ENCODE data around the gene DCBLD1. TPM values are rescaled to one million over a fixed set of nuclear protein-coding genes. Genes with fewer than 3 reads are reported as not detected.

Gene DCBLD1
- polyA plus RNA-seq, 3 donors = 2.9 to 3.3 (median 3.1) TPM

DNA sequence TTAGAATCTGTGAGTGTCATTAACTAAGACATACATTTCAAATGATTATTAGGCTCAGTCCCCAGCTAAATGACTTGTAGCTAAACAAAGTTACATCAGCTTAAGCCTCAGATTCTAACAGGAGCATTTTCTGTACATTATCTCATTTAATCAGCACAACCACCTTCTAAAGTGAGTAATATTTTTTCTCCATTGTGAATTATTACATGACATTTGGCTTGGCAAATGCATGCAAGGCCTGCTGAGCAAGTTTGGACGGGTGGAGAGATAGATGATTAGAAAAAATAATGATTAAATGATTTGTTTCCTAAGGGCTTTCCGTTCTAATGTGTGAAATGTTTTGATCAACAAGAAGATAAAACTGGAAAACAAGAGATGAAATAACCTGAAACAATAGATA, 20.7 kb downstream of the DCBLD1 start:
- Histone ChIP-seq H3K36me3 (replicated peaks in 1 of 2; ENCODE audit: control insufficient read depth in 1 of 2, insufficient read depth in 2 of 2, low read length in 2 of 2) (no peaks in the 10 kb centered on the region), H3K4me2 (replicated peaks; ENCODE audit: extremely low read depth, low read length, poor library complexity, severe bottlenecking) (no peak overlapping the region), H4K20me1 (ENCODE audit: insufficient read depth, low read length) (no peaks in the 10 kb centered on the region), H3K9ac (ENCODE audit: insufficient read depth, low read length, poor library complexity, severe bottlenecking) (no peak overlapping the region), H3K79me2 (ENCODE audit: insufficient read depth, low read length) (no peaks in the 10 kb centered on the region), H3K27me3 (ENCODE audit: control insufficient read depth in 2 of 2, insufficient read depth in 2 of 2, low read length in 2 of 2) (no peaks in the 10 kb centered on the region), H3K9me3 (replicated peaks in 1 of 2; ENCODE audit: control insufficient read depth in 1 of 2, insufficient read depth in 1 of 2, low read length in 2 of 2) (no peaks in the 10 kb centered on the region), H3K4me3 (replicated peaks in 1 of 3; ENCODE audit: low read depth in 2 of 3, low read length in 3 of 3) (no peak overlapping the region), H2AFZ (ENCODE audit: insufficient read depth, low read depth, low read length, poor library complexity, severe bottlenecking) (no peak overlapping the region), H3K27ac (ENCODE audit: low read depth in 1 of 2, low read length in 2 of 2) (no peak overlapping the region), H3K4me1 (ENCODE audit: control insufficient read depth in 1 of 2, insufficient read depth in 2 of 2, low read length in 2 of 2) (peaks cover 5 to 8% of the 10 kb centered on the region in 2 donors)
- Mint-ChIP-seq H3K27me3 (ENCODE audit: low read depth in 3 of 3) (peaks cover 0 to 3% (median 0%) of the 10 kb centered on the region in 3 donors), H3K4me3 (no peak overlapping the region), H3K36me3 (peaks cover 3 to 10% of the 10 kb centered on the region in 2 donors), H3K9me3 (no peaks in the 10 kb centered on the region), H3K27ac (no peak overlapping the region), H3K4me1 (peaks cover 24% of the 10 kb centered on the region)
- intact Hi-C loops (cut with micrococcal nuclease) = no loop called here
- TF ChIP-seq CTCF (IDR thresholded peaks at IDR 0.05) = no peak
- WGBS (ENCODE audit: insufficient coverage) = no CpG with 5 or more reads among the region's 2 CpGs
- no peak for DNase-seq

DNA sequence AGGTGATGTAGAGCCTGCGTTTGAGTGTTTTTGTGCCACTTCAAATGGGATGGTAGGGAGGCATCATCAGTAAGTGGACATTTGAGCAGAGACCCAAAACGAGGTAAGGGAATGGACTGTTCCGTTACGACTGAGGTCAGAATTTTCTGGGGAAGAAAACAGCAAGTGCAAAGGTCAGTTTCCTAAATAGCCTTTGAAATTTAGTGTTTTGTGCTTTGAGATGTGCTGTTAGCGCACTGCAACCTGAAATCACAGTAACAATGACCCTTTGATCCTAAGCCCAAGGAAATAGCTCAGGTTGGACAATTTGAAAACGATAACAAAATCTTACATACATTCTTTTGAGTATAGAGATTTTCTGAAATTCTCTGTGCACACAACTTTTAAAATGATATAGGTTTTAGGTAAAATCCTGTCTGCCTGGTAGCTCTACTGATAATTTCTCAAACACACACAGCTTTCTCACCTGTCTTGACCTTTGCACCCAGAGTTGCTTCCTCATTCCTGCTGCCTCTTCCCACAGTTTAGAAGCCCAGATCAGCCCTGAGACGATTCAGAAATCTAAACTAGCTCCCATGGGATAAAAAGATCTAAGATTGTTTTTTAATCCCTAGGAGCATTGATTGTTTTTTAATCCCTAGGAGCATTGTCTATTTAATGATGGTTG, 22.1 kb downstream of the DCBLD1 start:
- H3K4me1 ChIP-seq (ENCODE audit: control insufficient read depth in 1 of 2, insufficient read depth in 2 of 2, low read length in 2 of 2) = no peaks in the 10 kb centered on the region
- H3K4me2 ChIP-seq (replicated peaks; ENCODE audit: extremely low read depth, low read length, poor library complexity, severe bottlenecking) = no peak overlapping the region
- H4K20me1 ChIP-seq (ENCODE audit: insufficient read depth, low read length) = no peaks in the 10 kb centered on the region
- intact Hi-C loops (cut with micrococcal nuclease) = no loop called here
- no peak overlapping the region for H3K9ac ChIP-seq (ENCODE audit: insufficient read depth, low read length, poor library complexity, severe bottlenecking)
- Mint-ChIP-seq H3K4me3 (no peak overlapping the region), H3K27ac (no peak overlapping the region), H3K9me3 (no peaks in the 10 kb centered on the region), H3K4me1 (peaks cover 17% of the 10 kb centered on the region), H3K36me3 (peaks cover 3 to 12% of the 10 kb centered on the region in 2 donors), H3K27me3 (ENCODE audit: low read depth in 3 of 3) (peaks cover 0 to 4% (median 3%) of the 10 kb centered on the region in 3 donors)
- no peaks in the 10 kb centered on the region for H3K79me2 ChIP-seq (ENCODE audit: insufficient read depth, low read length)
- TF ChIP-seq CTCF (IDR thresholded peaks at IDR 0.05) = no peak
- 89% methylated on average over 5 of the region's 7 CpGs for WGBS (ENCODE audit: insufficient coverage)
- no peaks in the 10 kb centered on the region for H3K9me3 ChIP-seq (replicated peaks in 1 of 2; ENCODE audit: control insufficient read depth in 1 of 2, insufficient read depth in 1 of 2, low read length in 2 of 2)
- no peak overlapping the region for H3K27ac ChIP-seq (ENCODE audit: low read depth in 1 of 2, low read length in 2 of 2)
- no peak overlapping the region for H3K4me3 ChIP-seq (replicated peaks in 1 of 3; ENCODE audit: low read depth in 2 of 3, low read length in 3 of 3)
- DNase-seq = no peak
- no peaks in the 10 kb centered on the region for H3K27me3 ChIP-seq (ENCODE audit: control insufficient read depth in 2 of 2, insufficient read depth in 2 of 2, low read length in 2 of 2)
- H3K36me3 ChIP-seq (replicated peaks in 1 of 2; ENCODE audit: control insufficient read depth in 1 of 2, insufficient read depth in 2 of 2, low read length in 2 of 2) = no peaks in the 10 kb centered on the region
- no peak overlapping the region for H2AFZ ChIP-seq (ENCODE audit: insufficient read depth, low read depth, low read length, poor library complexity, severe bottlenecking)

Data from CD14-positive monocyte (primary cell).